ENCODE results near the gene KCTD15. TPM values are rescaled to one million over a fixed set of nuclear protein-coding genes. Genes with fewer than 3 reads are reported as not detected.

Gene KCTD15
- total RNA-seq, 4 donors from 2014 or later = 6.7 to 51.0 (median 22.1) TPM

DNA sequence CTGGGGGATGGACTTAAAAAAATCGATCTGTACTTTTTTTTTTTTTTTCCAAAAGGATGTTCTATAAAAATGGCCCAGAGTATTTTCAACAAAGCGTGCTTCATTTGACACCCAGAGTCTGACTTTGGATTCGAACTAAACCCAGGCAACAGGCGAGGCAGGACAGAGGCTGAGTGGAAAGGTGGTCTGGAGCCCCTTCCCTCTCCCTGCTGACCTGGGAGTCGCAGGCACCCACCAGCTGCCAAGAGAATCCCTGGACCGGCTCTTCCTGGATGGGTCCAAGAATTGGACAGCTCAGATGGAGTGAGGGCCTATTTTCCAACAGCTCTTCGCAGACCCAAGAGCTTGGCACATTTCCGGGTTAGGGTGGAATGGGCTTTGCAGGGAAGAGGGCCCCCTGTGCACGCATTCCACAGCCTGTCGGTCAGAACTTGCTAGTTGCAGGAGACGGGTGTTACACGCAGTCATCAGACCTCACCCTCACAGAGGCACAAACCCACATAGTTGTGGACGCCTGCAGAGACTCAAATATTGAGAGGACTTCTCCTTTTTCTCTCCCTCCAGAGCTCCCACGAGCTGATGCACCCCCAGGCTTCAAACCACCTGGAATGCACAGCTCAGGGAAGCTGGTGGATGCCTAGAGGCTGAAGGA is 15.2 kb downstream of the KCTD15 start:
- Histone ChIP-seq H3K4me3 (no peak overlapping the region), H3K4me1 (no peaks in the 10 kb centered on the region), H3K27me3 (no peaks in the 10 kb centered on the region), H3K9me3 (no peaks in the 10 kb centered on the region), H3K27ac (no peak overlapping the region), H3K36me3 (peaks cover 0 to 76% (median 0%) of the 10 kb centered on the region in 3 donors)
- no peak for TF ChIP-seq CTCF (IDR thresholded peaks at IDR 0.05)
- no peak for TF ChIP-seq EP300 (IDR thresholded peaks at IDR 0.05)
- TF ChIP-seq POLR2A (IDR thresholded peaks at IDR 0.05) = no peak
- WGBS, 2 donors = 80 to 83% methylated on average over 12 to 14 of the region's 14 CpGs
- DNase-seq (ENCODE audit: low spot score in 2 of 2) = no peak

DNA sequence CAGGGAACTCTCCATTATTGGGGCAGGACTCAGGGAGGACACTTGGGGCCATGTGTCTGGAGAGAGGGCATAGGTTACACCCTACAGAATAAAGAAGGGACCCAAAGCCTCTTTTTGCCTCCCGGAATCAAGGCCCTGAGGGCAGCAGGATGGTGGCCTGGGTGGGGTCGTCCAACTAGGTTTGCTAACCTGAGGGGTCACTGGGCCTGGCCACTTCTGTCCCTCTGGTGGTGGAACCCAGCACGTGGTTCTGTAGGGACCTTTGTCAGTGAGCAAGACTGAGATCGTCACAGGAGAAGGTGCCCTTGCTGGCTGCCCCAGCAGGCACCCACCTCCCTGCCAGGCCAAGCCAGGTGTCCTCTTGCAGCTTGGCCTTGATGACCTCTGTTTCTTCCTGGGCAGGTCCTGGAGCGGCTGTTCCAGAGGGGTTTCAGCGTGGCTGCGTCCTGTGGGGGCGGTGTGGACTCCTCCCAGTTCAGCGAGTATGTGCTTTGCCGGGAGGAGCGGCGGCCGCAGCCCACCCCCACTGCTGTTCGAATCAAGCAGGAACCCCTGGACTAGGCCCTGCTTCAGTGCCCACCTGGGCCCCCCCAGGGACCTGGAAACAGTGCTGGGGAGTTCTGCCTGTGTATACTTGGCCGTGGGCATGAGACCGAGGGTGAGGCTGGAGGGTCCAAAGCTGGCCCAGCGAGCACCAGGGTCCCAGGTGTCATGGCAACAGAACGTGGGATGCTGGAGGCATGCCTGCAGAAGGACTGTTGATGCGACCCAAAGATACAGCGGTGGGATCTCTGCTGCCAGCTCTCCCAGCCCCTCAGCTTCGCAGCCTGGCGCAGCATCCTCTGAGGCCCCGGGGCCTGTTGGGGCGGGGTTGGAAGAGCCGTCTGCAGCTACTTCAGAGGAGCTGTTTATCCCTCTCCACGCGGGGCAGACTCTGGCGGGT is 16.0 kb downstream of the KCTD15 start:
- Histone ChIP-seq H3K36me3 (peaks cover 0 to 70% (median 0%) of the 10 kb centered on the region in 3 donors), H3K27ac (no peak overlapping the region), H3K27me3 (no peaks in the 10 kb centered on the region), H3K9me3 (no peaks in the 10 kb centered on the region), H3K4me1 (no peaks in the 10 kb centered on the region), H3K4me3 (no peak overlapping the region)
- TF ChIP-seq POLR2A (IDR thresholded peaks at IDR 0.05) (no peak), CTCF (IDR thresholded peaks at IDR 0.05) (no peak), EP300 (IDR thresholded peaks at IDR 0.05) (no peak)
- 78 to 85% methylated on average over 15 to 26 of the region's 28 CpGs for WGBS, 2 donors
- no peak for DNase-seq (ENCODE audit: low spot score in 2 of 2)

- Histone ChIP-seq H3K9me3 (no peaks in the 10 kb centered on the region), H3K4me3 (no peak overlapping the region), H3K36me3 (peaks cover 0 to 61% (median 0%) of the 10 kb centered on the region in 3 donors), H3K4me1 (no peaks in the 10 kb centered on the region), H3K27ac (no peak overlapping the region), H3K27me3 (no peaks in the 10 kb centered on the region)
- no peak for DNase-seq (ENCODE audit: low spot score in 2 of 2)
- TF ChIP-seq POLR2A (IDR thresholded peaks at IDR 0.05) (no peak), CTCF (IDR thresholded peaks at IDR 0.05) (no peak), EP300 (IDR thresholded peaks at IDR 0.05) (no peak)
- WGBS, 2 donors = 74 to 83% methylated on average over 12 to 16 of the region's 16 CpGs
These were observed 16.9 kb downstream of the KCTD15 start for GRCh38 chr19:33813391-33814101.

- WGBS, 2 donors = 79 to 80% methylated on average over 21 of the region's 21 CpGs
- H3K27me3 ChIP-seq = no peaks in the 10 kb centered on the region
- no peak overlapping the region for H3K4me3 ChIP-seq
- peaks cover 0 to 52% (median 0%) of the 10 kb centered on the region in 3 donors for H3K36me3 ChIP-seq
- TF ChIP-seq POLR2A (IDR thresholded peaks at IDR 0.05) (no peak), EP300 (IDR thresholded peaks at IDR 0.05) (no peak), CTCF (IDR thresholded peaks at IDR 0.05) (no peak)
- peaks cover 0 to 4% (median 2%) of the 10 kb centered on the region in 4 donors for H3K4me1 ChIP-seq
- no peak overlapping the region for H3K27ac ChIP-seq
- H3K9me3 ChIP-seq = no peaks in the 10 kb centered on the region
- DNase-seq (ENCODE audit: low spot score in 2 of 2) = no peak
These were observed 17.8 kb downstream of the KCTD15 start for GRCh38 chr19:33814181-33815165.

Measured in tibial nerve (tissue), 4 donors.